ENCODE measurements around the gene HIGD1A.

DNA sequence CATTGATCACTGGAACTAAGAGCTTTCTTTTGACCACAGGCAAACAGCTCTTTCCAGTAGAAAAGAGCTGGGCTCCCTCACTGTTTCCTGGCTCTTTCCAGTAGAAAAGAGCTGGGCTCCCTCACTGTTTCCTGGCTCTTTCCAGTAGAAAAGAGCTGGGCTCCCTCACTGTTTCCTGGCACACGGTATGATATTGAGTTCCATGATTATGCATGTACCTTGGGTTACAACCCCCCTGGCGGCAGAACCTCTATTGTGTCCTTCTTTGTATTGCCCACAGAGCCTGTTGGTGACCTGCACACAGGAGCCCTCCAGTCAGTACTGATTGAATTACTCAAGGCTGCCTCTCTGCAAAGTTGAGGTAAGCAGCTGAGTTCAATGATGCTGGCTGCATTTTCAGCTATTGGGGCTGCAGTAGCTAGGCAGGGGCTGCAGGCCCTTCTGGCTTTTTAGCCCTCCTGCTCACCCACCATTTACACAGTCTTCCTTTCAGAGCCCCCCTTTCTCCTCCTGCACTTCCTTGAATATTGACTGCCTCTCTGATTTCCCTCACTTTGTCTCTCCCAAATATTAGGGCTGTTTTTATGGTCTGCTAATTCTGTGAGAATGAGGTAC lies 15.2 kb upstream of the HIGD1A start:
- TF ChIP-seq GATA2 (IDR thresholded peaks at IDR 0.05; ENCODE audit: low read depth, low read length) (no peak), GATA3 (IDR thresholded peaks at IDR 0.05; ENCODE audit: low read depth, low read length) (no peak)

Measured in SH-SY5Y (cell line).